Measurements from ENCODE around the gene EME1. TPM values are rescaled to one million over a fixed set of nuclear protein-coding genes. Genes with fewer than 3 reads are reported as not detected.

Gene EME1
- total RNA-seq, 2 donors from 2014 or later, result 14.1 to 26.8 TPM

- no peak for TF ChIP-seq CTCF (conservative IDR thresholded peaks at IDR 0.05)
- no peaks in the 10 kb centered on the region for H3K9me3 ChIP-seq (ENCODE audit: control insufficient read depth, low read length)
- H3K36me3 ChIP-seq (ENCODE audit: control insufficient read depth, insufficient read depth, low read length), result peaks cover 74% of the 10 kb centered on the region
- no peak overlapping the region for H3K4me3 Mint-ChIP-seq
- no peaks in the 10 kb centered on the region for H3K27me3 Mint-ChIP-seq (ENCODE audit: insufficient read depth)
- no peaks in the 10 kb centered on the region for H3K27me3 ChIP-seq (ENCODE audit: control insufficient read depth, insufficient read depth, low read length, poor library complexity, severe bottlenecking)
- no peaks in the 10 kb centered on the region for H3K9me3 Mint-ChIP-seq
- H3K4me1 ChIP-seq (ENCODE audit: control insufficient read depth, insufficient read depth, low read length), result no peaks in the 10 kb centered on the region
- no peak for DNase-seq
- peaks cover 46% of the 10 kb centered on the region for H3K36me3 Mint-ChIP-seq (ENCODE audit: low read depth)
- no peak overlapping the region for H3K27ac Mint-ChIP-seq
- no peak overlapping the region for H3K9ac ChIP-seq (ENCODE audit: extremely low read depth, low read length, poor library complexity, severe bottlenecking)
- 95 to 96% methylated on average over 4 to 7 of the region's 7 CpGs for WGBS, 2 experiments (ENCODE audit: insufficient coverage in 1 of 2, insufficient read length in 1 of 2)
- no peaks in the 10 kb centered on the region for H3K4me1 Mint-ChIP-seq
- no peak overlapping the region for H3K4me3 ChIP-seq (ENCODE audit: low read length)
- no peak overlapping the region for H3K27ac ChIP-seq (ENCODE audit: low read depth, low read length)
Measured at GRCh38 chr17:50381260-50381815, 8.3 kb downstream of the EME1 start.

GRCh38 chr17:50381920-50382319 is 8.9 kb downstream of the EME1 start:
- Histone ChIP-seq H3K36me3 (ENCODE audit: control insufficient read depth, insufficient read depth, low read length) (peaks cover 78% of the 10 kb centered on the region), H3K4me3 (ENCODE audit: low read length) (no peak overlapping the region), H3K9me3 (ENCODE audit: control insufficient read depth, low read length) (no peaks in the 10 kb centered on the region), H3K27ac (ENCODE audit: low read depth, low read length) (no peak overlapping the region), H3K9ac (ENCODE audit: extremely low read depth, low read length, poor library complexity, severe bottlenecking) (no peak overlapping the region), H3K4me1 (ENCODE audit: control insufficient read depth, insufficient read depth, low read length) (no peaks in the 10 kb centered on the region), H3K27me3 (ENCODE audit: control insufficient read depth, insufficient read depth, low read length, poor library complexity, severe bottlenecking) (no peaks in the 10 kb centered on the region)
- no peak for DNase-seq
- no peaks in the 10 kb centered on the region for H3K27me3 Mint-ChIP-seq (ENCODE audit: insufficient read depth)
- no peak overlapping the region for H3K27ac Mint-ChIP-seq
- no peaks in the 10 kb centered on the region for H3K4me1 Mint-ChIP-seq
- no peak overlapping the region for H3K4me3 Mint-ChIP-seq
- peaks cover 52% of the 10 kb centered on the region for H3K36me3 Mint-ChIP-seq (ENCODE audit: low read depth)
- 95 to 96% methylated on average over 3 of the region's 3 CpGs for WGBS, 2 experiments (ENCODE audit: insufficient coverage in 1 of 2, insufficient read length in 1 of 2)
- TF ChIP-seq CTCF (conservative IDR thresholded peaks at IDR 0.05), result no peak
- no peaks in the 10 kb centered on the region for H3K9me3 Mint-ChIP-seq

- Mint-ChIP-seq H3K4me3 (no peak overlapping the region), H3K36me3 (ENCODE audit: low read depth) (peaks cover 62% of the 10 kb centered on the region), H3K27me3 (ENCODE audit: insufficient read depth) (no peaks in the 10 kb centered on the region), H3K27ac (no peak overlapping the region), H3K9me3 (no peaks in the 10 kb centered on the region), H3K4me1 (no peaks in the 10 kb centered on the region)
- Histone ChIP-seq H3K9me3 (ENCODE audit: control insufficient read depth, low read length) (no peaks in the 10 kb centered on the region), H3K36me3 (ENCODE audit: control insufficient read depth, insufficient read depth, low read length) (peaks cover 88% of the 10 kb centered on the region), H3K27me3 (ENCODE audit: control insufficient read depth, insufficient read depth, low read length, poor library complexity, severe bottlenecking) (no peaks in the 10 kb centered on the region), H3K4me3 (ENCODE audit: low read length) (no peak overlapping the region), H3K27ac (ENCODE audit: low read depth, low read length) (no peak overlapping the region), H3K9ac (ENCODE audit: extremely low read depth, low read length, poor library complexity, severe bottlenecking) (no peak overlapping the region), H3K4me1 (ENCODE audit: control insufficient read depth, insufficient read depth, low read length) (no peaks in the 10 kb centered on the region)
- 96 to 97% methylated on average over 6 to 12 of the region's 12 CpGs for WGBS, 2 experiments (ENCODE audit: insufficient coverage in 1 of 2, insufficient read length in 1 of 2)
- no peak for DNase-seq
- TF ChIP-seq CTCF (conservative IDR thresholded peaks at IDR 0.05), result no peak
Measured at GRCh38 chr17:50382931-50383330, 9.9 kb downstream of the EME1 start.
